AG09319 (cell line): ENCODE measurements around the gene OGFR.

Experiments
- DNase-seq: peaks from one replicate; pipeline ENCODE4 v3.0.0-alpha.2; 2010; ENCODE audit warnings: low read depth; ENCODE audit errors: extremely low read depth
- TF ChIP-seq, protein P1 (sequence below): IDR thresholded peaks from 2 replicates; pipeline ENCODE4 v1.5.1; 2011; ENCODE audit warnings: low read depth, mild to moderate bottlenecking, inconsistent platforms, low read length, moderate library complexity

OGFR gene

DNA sequence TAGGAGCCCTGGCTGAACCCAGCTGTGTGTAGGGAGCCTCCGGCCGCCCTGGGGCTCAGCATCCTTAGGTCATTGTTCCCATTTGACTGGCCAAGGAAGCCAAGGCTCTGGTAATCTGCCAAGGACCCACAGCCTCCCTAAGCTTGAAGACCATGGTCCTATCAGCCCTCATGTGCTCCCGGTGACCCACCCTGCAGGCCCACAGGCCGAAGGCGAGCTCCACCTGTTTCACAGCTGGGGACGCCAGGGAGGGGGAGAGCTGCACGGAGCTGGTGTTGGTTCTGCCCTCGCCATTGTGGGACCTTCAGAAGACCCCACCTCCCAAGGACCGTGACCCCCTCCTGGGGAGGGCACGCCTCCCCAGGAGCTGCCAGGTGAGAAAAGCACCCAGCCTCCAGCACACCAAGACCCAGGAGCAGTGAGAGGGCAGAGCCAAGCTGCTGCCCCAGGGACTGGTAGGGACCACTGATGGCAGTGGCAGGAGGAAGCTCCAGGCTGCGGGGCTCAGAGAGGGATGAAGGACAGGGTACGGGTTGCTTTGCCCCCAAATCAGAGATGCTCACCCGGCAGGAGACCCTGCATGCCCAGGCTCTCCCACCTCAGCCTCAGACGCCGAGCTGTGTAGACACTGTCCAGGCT is 39.1 kb upstream of the OGFR start:
- no peak for DNase-seq
- TF ChIP-seq, protein P1, sequence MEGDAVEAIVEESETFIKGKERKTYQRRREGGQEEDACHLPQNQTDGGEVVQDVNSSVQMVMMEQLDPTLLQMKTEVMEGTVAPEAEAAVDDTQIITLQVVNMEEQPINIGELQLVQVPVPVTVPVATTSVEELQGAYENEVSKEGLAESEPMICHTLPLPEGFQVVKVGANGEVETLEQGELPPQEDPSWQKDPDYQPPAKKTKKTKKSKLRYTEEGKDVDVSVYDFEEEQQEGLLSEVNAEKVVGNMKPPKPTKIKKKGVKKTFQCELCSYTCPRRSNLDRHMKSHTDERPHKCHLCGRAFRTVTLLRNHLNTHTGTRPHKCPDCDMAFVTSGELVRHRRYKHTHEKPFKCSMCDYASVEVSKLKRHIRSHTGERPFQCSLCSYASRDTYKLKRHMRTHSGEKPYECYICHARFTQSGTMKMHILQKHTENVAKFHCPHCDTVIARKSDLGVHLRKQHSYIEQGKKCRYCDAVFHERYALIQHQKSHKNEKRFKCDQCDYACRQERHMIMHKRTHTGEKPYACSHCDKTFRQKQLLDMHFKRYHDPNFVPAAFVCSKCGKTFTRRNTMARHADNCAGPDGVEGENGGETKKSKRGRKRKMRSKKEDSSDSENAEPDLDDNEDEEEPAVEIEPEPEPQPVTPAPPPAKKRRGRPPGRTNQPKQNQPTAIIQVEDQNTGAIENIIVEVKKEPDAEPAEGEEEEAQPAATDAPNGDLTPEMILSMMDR: no peak

DNA sequence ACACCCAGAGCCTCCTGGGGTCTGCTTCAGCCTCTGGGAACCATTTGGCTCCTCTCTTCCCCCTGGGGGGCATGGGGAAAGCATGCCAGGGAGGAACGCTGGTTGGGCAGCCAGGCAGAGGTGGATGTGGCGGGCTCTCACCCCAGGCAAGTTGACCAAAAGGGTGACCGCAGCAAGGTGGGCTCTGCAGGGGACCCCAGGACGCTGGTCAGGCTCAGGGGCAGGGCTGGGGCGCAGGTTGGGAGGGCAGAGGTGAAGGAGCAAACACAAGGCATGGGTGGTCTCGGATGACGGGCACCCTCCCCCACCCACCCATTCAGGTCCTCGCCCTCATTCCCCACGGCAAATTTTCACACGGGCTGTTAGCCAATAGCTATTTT is 38.6 kb upstream of the OGFR start:
- TF ChIP-seq, protein P1: no peak
- no peak for DNase-seq

DNA sequence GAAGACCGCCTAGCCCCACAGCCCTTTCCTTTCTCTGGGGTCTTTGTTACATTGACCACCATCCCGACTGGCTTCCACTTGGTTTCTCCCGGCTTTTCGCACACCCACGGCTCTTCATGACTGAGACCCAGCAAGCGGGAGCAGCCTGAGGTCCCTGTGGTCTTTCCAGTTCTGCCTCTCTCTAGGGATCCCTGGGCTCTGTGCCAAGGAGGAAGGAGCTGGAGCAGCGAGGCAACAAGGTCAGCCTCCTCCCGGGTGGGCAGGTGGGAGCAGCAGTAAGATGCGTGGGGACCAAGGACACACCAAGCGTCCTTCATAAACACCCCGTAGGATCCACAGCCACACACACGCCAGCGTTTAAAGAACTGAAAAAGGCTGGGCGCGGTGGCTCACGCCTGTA is 37.9 kb upstream of the OGFR start:
- TF ChIP-seq, protein P1: no peak
- DNase-seq: no peak

DNA sequence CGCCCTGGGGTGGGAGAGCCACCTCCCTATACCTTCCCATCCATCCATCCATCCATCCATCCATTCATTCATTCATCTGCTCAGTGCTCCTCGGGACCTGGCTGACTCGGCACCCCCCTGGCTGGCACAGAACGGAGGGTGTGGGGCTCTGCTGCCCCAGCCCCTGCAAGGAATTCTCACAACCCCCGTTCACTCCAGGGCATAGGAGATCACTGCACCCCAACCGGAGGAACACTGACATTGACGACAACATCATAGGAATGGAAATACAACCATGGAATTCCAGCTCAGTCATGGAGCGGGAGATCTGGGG is 36.4 kb upstream of the OGFR start:
- TF ChIP-seq, protein P1: no peak
- no peak for DNase-seq

DNA sequence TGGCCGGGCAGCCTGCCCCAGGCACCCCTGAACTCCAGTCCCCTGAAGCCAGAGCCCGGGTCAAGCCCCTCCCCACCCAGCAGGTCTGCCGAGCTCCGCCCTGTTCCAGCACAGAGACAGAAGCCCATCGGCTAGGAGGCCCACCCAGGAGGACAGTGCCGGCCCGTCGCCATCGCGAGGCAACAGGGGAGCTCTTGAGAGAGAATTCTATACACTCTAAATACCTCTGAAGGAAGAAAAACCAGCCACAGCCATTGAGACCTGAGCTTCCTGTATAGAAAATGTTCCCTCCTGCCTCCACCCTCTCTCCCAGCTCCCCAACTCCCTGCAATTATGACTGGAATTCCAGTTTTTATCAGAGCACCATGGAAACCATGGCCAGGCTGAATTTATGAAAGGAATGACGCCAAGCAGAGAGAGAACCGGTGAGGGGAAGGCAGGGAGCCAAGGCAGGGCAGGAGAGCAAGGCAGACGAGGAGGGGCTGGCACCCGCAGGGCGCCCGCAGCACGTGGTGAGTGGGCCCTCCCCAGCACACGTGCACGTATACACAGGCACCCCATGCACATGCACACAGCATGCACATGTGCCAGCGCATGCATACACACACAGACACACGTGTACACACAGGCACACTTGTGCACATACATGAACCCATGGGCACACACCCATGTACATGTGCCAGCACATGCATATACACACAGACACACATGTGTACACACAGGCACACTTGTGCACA is 35.9 kb upstream of the OGFR start:
- DNase-seq: no peak
- TF ChIP-seq, protein P1: no peak

DNA sequence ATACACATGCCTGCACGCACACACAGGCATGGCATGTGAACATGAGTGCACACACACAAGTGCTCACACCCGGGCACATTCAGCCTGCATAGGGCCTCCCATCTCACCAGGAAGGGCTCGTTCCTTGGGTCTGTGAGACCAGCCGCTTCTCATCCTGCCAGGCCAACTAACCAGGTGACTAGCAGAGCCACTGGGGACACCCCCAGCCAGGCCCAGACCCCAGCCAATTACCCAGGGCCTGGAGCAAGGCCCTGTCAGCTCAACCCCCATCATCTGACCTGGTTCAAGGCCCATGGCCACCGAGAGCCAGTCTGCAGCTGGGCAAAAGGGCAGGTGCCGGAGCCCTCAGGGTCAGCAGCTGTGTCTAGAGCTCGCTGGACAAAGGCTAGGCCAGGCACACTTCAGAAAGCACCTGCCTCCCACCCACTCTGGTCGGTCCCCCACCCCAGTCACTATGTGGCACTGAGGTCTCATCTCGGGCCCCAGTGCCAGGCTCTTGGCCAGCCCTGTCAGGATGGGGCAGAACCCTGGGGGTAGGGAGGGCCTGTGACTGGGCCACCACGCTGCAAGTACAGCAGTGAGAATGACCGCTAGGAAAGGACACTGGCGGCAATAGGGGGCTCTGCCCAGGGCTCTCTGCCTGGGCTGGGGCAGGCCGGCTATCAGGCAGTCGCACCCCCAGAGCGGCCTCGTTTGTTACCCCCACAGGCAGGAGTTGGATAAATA is 35.1 kb upstream of the OGFR start:
- TF ChIP-seq, protein P1: no peak
- DNase-seq: no peak

DNA sequence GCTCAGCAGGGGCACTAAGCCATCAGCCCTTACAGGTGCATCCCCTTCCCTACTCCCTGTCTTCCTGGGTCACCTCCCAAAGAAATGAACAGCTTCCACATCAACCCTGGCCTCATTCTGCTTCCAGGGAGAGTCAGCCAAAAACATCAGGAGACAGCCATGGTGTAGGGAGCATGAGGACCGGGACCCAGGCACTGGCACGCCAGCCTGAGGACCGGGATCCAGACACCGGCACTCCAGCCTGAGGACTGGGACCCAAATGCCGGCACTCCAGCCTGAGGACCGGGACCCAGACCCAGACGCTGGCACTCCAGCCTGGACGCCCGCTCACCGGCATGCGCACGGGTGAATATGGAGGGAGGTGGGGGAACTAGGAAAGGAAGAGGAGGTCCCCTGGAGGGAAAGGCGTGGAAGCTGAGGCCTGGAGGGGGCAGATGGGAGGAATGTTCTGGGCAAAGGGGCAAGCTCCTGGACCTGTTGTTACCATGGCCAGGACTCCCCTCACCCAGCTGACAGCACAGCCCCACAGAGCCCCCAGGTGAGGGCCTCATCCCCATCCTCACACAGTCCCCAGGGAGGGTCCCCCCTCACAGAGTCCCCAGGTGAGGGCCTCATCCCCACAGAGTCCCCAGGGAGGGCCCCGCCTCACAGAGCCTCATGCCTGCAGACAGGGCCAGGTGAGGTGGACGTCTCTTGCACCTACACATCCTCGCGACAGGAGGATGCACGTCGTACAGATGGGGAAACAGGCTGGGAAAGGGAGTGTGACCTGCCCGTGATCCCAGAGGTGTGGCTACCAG is 34.3 kb upstream of the OGFR start:
- DNase-seq: no peak
- TF ChIP-seq, protein P1: no peak
